ENCODE results near the gene KRTAP10-10.

DNA sequence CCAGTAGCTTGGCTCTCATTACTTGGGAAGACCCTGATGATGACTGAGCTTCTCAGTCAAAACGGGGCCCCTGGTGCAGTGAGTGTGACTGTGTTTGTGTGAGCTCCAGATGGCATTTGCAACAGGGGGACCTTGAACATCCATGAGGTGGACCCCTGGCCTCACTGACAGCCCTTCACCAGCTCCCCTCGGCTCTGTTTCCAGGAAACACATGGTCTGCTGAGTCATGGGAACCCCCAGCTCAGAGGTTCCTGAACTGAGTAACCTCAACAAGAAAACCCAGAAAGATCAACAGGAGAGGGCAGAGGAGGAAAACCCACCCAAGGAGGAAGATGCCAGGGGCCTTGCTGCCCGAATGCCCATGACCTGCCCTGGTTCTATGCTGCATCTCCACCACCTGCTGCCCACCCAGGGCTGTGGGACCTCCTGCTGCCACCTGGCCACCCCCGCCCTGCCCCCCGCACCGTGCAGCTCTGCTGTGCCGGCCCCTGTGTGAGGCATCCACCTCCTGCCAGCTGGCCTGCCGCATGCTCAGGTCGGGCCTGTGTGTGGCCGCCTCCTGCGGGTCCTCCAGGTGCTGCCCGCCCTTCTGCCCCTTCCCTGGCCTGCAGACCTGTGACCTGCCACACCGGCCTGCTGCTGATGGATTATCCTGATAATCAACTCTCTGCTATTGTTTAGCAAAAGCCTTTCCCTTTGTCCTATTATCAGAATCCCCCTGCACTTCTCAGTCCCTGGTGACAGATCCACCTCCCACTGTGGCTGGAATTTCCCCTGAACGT is 49.0 kb downstream of the KRTAP10-10 start:
- TF ChIP-seq GATA2 (IDR thresholded peaks at IDR 0.05; ENCODE audit: low read depth, low read length) (no peak), GATA3 (IDR thresholded peaks at IDR 0.05; ENCODE audit: low read depth, low read length) (no peak)

All from SH-SY5Y (cell line).